GM13977 (cell line): ENCODE data around the gene ZNF627.

Source experiments
- DNase-seq: peaks from one replicate; pipeline ENCODE4 v3.0.0; 2012; ENCODE audit warnings: low spot score
- CTCF ChIP-seq: IDR thresholded peaks from 2 replicates; pipeline ENCODE4 v1.5.1; 2012; ENCODE audit warnings: mild to moderate bottlenecking, control low read depth; ENCODE audit not compliant: insufficient read depth; ENCODE audit errors: extremely low read depth, missing control alignments
- in situ Hi-C: fragments of 300-500 bp; cut with MboI; formaldehyde crosslinking; loops from one replicate; pipeline ENCODE4 v1.12.0; 2022; ENCODE audit warnings: low sequenced_read_pairs, low pct_unique_long_range_greater_than_20kb, mixed read lengths, inconsistent platforms; ENCODE audit not compliant: unreplicated experiment

ZNF627 gene

GRCh38 chr19:11662278-11662677 is 65.0 kb downstream of the ZNF627 start:
- in situ Hi-C loops = no loop called here
- no peak for DNase-seq
- TF ChIP-seq CTCF = no peak

GRCh38 chr19:11663181-11663591 is 65.9 kb downstream of the ZNF627 start:
- no peak for DNase-seq
- TF ChIP-seq CTCF = no peak
- in situ Hi-C loops = no loop called here
